ENCODE measurements around the gene FHIT. TPM values are rescaled to one million over a fixed set of nuclear protein-coding genes. Genes with fewer than 3 reads are reported as not detected.

The FHIT gene
- polyA plus RNA-seq, 3 donors, result 3.1 to 3.9 (median 3.3) TPM

DNA sequence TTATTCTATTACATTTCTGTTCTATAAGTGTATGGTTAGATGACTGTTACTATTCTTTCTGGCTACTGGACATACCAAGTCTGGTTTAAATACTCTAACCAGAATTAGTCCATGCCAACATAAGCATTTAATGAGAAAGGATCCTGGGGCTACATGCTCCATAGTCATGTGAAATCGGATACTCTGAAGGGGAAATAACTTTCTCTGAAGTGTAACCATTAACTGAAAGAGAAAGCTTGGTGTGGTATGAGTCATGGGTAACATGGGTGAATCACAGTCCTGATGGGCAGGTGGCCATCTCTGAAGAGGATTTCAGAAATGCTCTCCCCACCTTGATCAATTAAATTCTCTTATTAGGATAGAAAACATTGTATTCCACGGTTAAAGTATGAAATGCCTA, 69.4 kb downstream of the FHIT start:
- 76 to 81% (median 78%) methylated on average over 2 of the region's 2 CpGs for WGBS, 3 donors
- no peak overlapping the region for H3K27ac ChIP-seq (ENCODE audit: low read depth, low read length)

DNA sequence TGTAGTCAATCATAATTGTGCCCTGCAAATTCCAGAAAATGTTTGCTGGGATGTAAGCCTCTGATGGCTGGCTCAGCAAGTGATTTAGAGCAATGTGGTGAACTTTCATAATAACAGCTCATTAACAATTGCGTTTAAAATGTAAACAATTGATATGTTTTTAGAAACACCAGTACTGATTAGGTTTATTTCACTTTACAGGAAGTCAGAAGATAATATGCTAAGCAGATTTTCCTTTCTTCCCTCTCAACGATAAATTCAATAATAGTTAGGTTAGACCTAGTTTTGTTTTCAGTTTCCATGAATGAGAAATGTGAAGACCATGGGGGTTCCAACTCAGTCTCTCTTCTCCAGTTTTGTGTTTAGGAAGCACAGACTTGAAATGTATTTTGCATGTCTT, 71.0 kb downstream of the FHIT start:
- WGBS, 3 donors, result 63 to 65% (median 64%) methylated on average over 2 of the region's 2 CpGs
- no peak overlapping the region for H3K27ac ChIP-seq (ENCODE audit: low read depth, low read length)

DNA sequence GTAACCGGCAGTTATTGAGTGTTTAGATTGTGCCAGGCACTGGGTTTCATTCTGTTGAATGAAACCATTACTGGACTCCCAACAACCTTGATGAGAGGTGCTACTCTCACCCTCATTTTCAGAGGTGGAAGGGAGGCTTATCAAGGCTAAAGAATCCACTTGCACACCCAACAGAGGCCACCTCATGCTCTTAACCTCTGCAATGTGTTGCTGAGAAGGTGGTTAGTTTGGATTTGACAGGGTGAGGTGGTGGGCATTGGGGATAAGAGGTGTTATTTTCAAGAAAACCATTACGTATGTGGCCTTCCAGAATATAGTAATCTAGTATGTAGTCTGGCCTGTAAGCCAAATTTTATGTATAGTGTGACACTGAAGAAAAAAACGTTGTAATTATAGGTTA, 73.1 kb downstream of the FHIT start:
- H3K27ac ChIP-seq (ENCODE audit: low read depth, low read length), result no peak overlapping the region
- WGBS, 3 donors, result 86 to 90% (median 87%) methylated on average over 3 of the region's 3 CpGs

GRCh38 chr3:61177450-61177849, 73.8 kb downstream of the FHIT start:
- H3K27ac ChIP-seq (ENCODE audit: low read depth, low read length), result no peak overlapping the region
- 63 to 90% (median 85%) methylated on average over 2 of the region's 2 CpGs for WGBS, 3 donors

DNA sequence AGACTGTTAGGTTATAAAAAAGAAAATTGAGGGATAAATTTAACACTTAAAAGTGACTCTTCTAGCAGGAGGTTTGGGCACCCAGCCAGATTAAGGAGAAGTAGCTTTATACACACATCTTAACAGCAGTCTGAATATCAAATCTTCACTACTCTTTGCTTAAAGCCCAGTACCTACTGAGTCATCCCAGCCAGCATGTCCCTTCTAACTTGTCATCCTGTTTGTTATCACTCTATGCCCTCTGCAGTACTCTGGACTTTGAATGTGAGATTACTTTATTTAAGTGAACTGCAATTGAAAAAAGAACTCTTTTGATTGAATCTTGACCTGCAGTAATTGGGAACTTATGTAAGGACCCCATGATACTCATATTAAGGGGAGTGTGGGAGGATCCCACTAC, 77.6 kb downstream of the FHIT start:
- H3K27ac ChIP-seq (ENCODE audit: low read depth, low read length), result no peak overlapping the region

- WGBS, 3 donors, result 26 to 57% (median 32%) methylated on average over 2 of the region's 2 CpGs
- no peak overlapping the region for H3K27ac ChIP-seq (ENCODE audit: low read depth, low read length)
Measured at GRCh38 chr3:61172684-61173083, 78.6 kb downstream of the FHIT start.

DNA sequence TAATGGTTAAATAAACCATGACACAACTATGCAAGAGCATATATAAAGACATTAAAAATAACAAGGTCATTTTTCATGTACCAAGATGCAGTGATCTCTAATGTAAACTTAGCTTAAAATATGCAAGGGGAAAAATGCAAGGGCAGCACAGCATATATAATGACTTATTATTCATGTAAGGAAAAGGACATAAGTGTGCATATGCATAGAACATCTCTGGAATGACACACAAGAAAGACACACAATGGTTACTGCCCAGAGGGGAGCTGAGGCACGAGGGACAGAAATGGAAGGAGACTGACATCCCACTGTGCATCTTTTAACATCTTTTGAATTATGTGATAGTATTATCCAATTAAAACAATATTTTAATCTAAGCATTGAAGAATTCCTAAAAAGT, 79.0 kb downstream of the FHIT start:
- 92 to 96% (median 94%) methylated on average over 1 of the region's 1 CpG for WGBS, 3 donors
- no peak overlapping the region for H3K27ac ChIP-seq (ENCODE audit: low read depth, low read length)

DNA sequence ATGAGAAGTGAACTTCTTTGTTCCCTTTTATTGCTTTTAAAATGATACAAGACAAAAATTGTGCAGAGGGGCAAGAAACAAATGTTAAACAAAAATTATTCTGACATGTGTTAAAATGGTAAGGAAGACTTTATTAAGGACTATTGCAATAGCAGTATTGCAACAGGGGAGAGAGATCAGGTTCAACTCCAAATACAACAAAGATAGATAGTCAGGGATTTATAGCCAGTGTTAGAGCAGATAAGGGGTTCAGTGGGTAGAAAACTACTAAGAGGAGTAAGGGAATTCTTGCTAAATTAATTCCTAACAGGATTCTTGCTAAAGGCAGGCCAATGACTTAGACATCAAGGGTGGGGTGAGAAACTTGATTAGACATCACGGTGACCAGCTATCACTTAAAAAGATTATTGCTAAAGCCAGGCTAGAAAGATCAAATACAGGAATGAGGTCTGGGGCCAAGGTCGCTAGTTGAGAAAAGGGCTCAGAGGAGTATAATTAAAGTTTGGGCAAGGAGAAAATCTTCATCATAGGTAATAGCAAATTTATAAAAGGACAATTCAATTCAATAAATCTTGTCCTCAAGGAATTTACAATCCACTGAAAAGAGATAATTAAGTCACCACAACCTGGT, 81.5 kb downstream of the FHIT start:
- 77 to 97% (median 90%) methylated on average over 2 of the region's 2 CpGs for WGBS, 3 donors
- no peak overlapping the region for H3K27ac ChIP-seq (ENCODE audit: low read depth, low read length)

GRCh38 chr3:61168286-61168685, 83.0 kb downstream of the FHIT start:
- WGBS, 3 donors, result 90 to 99% (median 93%) methylated on average over 3 of the region's 3 CpGs
- H3K27ac ChIP-seq (ENCODE audit: low read depth, low read length), result no peak overlapping the region

- no peak overlapping the region for H3K27ac ChIP-seq (ENCODE audit: low read depth, low read length)
- WGBS, 3 donors, result 85 to 92% (median 88%) methylated on average over 2 of the region's 2 CpGs
Measured at GRCh38 chr3:61162965-61163364, 88.3 kb downstream of the FHIT start.

- no peak overlapping the region for H3K27ac ChIP-seq (ENCODE audit: low read depth, low read length)
Measured at GRCh38 chr3:61158667-61159066, 92.6 kb downstream of the FHIT start.

DNA sequence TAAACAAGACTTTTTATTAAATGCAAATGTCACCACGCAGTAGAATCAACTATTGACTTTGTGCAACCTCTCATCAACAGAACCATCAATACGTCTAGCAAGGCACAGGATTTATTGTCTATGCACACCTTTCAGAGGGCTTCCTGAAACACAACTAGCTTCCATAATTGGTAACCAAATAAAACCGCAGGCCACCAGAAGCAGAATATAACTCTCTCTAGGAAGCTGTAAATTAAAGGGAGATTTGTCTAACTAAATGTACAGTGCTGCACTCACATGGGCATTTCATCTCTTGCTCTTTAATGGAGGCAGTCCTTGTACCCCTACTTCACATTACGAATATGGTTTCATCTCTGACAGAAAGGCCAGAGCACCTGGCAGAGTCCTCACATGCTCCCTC, 93.0 kb downstream of the FHIT start:
- H3K27ac ChIP-seq (ENCODE audit: low read depth, low read length), result no peak overlapping the region
- 56 to 83% (median 62%) methylated on average over 4 of the region's 4 CpGs for WGBS, 3 donors

GRCh38 chr3:61157414-61157813, 93.8 kb downstream of the FHIT start:
- H3K27ac ChIP-seq (ENCODE audit: low read depth, low read length), result no peak overlapping the region

DNA sequence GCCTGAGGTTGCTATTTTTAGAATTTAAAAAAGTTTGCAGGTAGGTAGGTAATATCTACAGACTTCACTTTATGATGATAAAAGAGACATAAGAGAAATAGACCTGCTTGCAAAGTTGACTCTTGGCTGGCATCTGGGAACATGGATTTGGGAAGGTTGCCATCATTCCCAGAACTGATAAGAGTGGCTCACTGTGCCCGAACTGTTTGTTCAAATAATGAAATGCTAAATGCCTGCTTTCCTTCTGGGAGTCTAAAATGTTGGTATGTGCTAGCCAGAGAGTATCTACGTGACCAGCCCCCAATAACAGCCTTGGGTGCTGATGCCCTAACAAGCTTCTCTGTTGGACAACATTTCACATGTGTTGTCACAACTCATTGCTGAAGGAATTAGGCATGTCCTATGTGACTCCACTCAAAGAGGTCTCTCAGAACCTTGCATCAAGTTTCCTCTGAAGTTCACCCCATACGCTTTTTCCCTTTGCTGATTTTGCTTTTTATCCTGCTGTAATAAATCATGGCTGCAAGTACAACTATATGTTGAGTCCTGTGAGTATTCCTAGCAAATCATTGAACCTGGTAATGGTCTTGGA, 95.5 kb downstream of the FHIT start:
- 21 to 75% (median 71%) methylated on average over 3 of the region's 3 CpGs for WGBS, 3 donors
- no peak overlapping the region for H3K27ac ChIP-seq (ENCODE audit: low read depth, low read length)

GRCh38 chr3:61154457-61155198, 96.6 kb downstream of the FHIT start:
- no peak overlapping the region for H3K27ac ChIP-seq (ENCODE audit: low read depth, low read length)
- WGBS, 3 donors, result 64 to 73% (median 67%) methylated on average over 7 of the region's 7 CpGs

- WGBS, 3 donors, result 83 to 95% (median 89%) methylated on average over 1 of the region's 1 CpG
- H3K27ac ChIP-seq (ENCODE audit: low read depth, low read length), result no peak overlapping the region
Measured at GRCh38 chr3:61152071-61152470, 99.2 kb downstream of the FHIT start.

- H3K27ac ChIP-seq (ENCODE audit: low read depth, low read length), result no peak overlapping the region
Measured at GRCh38 chr3:61149236-61149635, 102.0 kb downstream of the FHIT start.

GRCh38 chr3:61146010-61146890, 105.0 kb downstream of the FHIT start:
- WGBS, 3 donors, result 67 to 90% (median 82%) methylated on average over 3 of the region's 3 CpGs
- H3K27ac ChIP-seq (ENCODE audit: low read depth, low read length), result no peak overlapping the region

DNA sequence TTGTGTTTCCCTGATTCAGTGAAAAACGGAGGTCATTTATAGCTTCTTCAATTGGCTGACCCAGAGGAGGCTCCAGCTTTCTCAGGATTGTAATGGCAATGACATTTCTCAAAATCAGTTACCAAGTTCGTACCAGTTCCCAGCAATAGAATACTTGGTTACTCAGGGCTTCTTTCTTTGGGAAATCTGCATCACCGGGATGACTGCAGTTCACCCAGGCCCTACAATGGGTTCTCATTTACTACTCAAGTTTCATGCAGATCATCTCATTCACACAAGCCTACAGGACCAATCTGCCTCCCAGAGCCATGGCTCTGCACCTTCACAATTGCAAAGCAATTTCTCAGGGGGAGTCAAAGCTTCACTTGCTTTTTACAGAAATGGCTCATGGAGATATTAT, 109.6 kb downstream of the FHIT start:
- 72 to 89% (median 75%) methylated on average over 3 of the region's 3 CpGs for WGBS, 3 donors
- no peak overlapping the region for H3K27ac ChIP-seq (ENCODE audit: low read depth, low read length)
